GM23248 (cell line): Measurements from ENCODE around the gene MEGF9.

Experiments used
- EZH2 ChIP-seq: fragments of 200-600 bp; sonication (generic); IDR thresholded peaks from 2 replicates; pipeline ENCODE4 v1.6.1; 2018; ENCODE audit warnings: antibody characterized with exemption, mild to moderate bottlenecking; ENCODE audit not compliant: insufficient read depth, poor library complexity, severe bottlenecking
- EZH2phosphoT487 ChIP-seq: fragments of 200-600 bp; sonication (generic); IDR thresholded peaks from 2 replicates; pipeline ENCODE4 v1.6.1; 2018; ENCODE audit warnings: antibody characterized with exemption, moderate library complexity, mild to moderate bottlenecking, low read depth; ENCODE audit not compliant: insufficient read depth

DNA sequence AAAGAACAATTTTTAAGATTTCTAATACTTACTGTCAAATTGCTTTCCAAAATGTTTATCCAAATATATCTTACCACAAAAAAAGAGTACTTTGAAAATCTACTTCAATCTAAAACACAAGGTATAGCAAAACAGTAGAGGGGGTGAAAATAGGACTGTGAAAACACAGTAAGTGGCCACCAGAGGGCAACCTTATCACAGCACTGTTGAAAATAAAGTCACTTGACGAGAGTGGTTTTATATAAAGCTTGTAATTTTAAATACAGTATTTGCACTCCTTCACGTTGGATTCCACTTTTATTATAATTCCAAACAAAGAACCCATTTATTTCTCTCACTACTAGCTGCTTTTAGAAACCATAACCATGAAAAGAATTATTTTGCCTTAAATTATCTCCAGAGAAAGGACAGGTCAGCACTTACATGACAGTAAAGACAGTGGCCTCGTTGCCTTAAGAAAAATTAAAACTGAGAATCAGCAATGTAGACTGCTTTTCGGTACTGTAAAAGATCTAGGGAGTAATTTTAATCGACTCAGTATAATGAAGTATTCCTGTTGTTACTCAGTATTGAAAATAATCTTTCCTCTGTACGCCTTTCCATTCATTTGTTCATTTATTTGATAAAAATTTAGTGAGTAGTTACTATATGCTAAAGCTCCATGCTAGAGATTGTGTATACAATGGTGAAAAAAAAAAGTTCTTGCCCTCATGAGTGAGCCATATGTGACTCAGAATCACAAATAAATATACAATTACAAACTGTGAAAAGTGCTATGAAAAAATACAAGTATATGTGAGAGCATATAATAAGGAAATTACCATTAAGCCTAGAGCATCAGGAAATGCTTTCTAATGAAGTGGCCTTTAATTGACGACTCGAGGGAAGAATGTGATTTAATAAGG lies 94.3 kb downstream of the MEGF9 start:
- TF ChIP-seq EZH2phosphoT487 (no peak), EZH2 (no peak)
